Kidney (tissue), 14 donors: ENCODE data around the gene RNU6-8. TPM values are rescaled to one million over a fixed set of nuclear protein-coding genes. Genes with fewer than 3 reads are reported as not detected.

Experiments used
- DNase-seq, 5 donors: peaks; one replicate each; pipeline ENCODE4 v3.0.0-alpha.2; 2013 to 2020
- FAIRE-seq: peaks from 2 replicates; lab custom pipeline; 2012; peaks lifted over from hg19 to GRCh38; lab: Jason Lieb, UNC
- H3K27ac ChIP-seq, 2 donors: one replicate each; pipeline ENCODE4 v1.7.0; 2013; ENCODE audit warnings: low read depth in 2 of 2, low read length in 2 of 2, inconsistent platforms in 1 of 2
- H3K27me3 ChIP-seq: one replicate; pipeline ENCODE4 v1.7.1; 2013; ENCODE audit warnings: low read length, inconsistent platforms; ENCODE audit not compliant: control insufficient read depth, insufficient read depth
- H3K36me3 ChIP-seq, 3 donors: one replicate each; pipeline versions ENCODE4 v1.7.0 to v1.7.1; 2013; ENCODE audit warnings: low read length in 3 of 3, control low read depth in 1 of 3, inconsistent platforms in 1 of 3; ENCODE audit not compliant: insufficient read depth in 3 of 3, control insufficient read depth in 2 of 3
- H3K4me1 ChIP-seq, 3 donors: one replicate each; pipeline versions ENCODE4 v1.7.0 to v1.7.1; 2013; ENCODE audit warnings: low read length in 3 of 3, inconsistent platforms in 1 of 3, low read depth in 1 of 3; ENCODE audit not compliant: control insufficient read depth in 2 of 3, insufficient read depth in 2 of 3
- H3K4me3 ChIP-seq, 3 donors: one replicate each; pipeline versions ENCODE4 v1.7.0 to v1.8.1; 2013; ENCODE audit warnings: low read length in 3 of 3, control low read depth in 1 of 3, inconsistent platforms in 1 of 3
- H3K9ac ChIP-seq, 3 donors: one replicate each; pipeline versions ENCODE4 v1.7.0 to v1.7.1; 2013; ENCODE audit warnings: low read length in 3 of 3, control low read depth in 1 of 3, inconsistent platforms in 1 of 3
- H3K9me3 ChIP-seq, 3 donors: one replicate each; pipeline versions ENCODE4 v1.7.0 to v1.7.1; 2013; ENCODE audit warnings: low read length in 3 of 3, control low read depth in 1 of 3, inconsistent platforms in 1 of 3; ENCODE audit not compliant: control insufficient read depth in 2 of 3, insufficient read depth in 1 of 3
- CTCF ChIP-seq: IDR thresholded peaks from 3 replicates; pipeline ENCODE4 v1.5.1; 2012; ENCODE audit warnings: mild to moderate bottlenecking, moderate library complexity, borderline replicate concordance; ENCODE audit not compliant: insufficient read depth; ENCODE audit errors: extremely low read depth
- intact Hi-C: fragments of 100-400 bp; cut with DNase I; formaldehyde crosslinking; loops from one replicate; pipeline ENCODE4 v1.11.1; 2022
- polyA plus RNA-seq: library from polyadenylated mRNA; stranded (reverse); fragments of 350-450 nt; fragmentation: Illumina TruSeq; extraction: RNeasy Lipid Tissue Mini Kit (QIAGEN cat#74804); gene quantifications from one replicate; pipeline ENCODE4 v1.2.3, GENCODE V29; 2014; ENCODE audit warnings: low read depth, low replicate concordance; ENCODE audit not compliant: insufficient read depth
- total RNA-seq: library from RNA; stranded (reverse); fragmentation: NEBNext Ultra II Directional; extraction: Animal tissue kit (Norgen Biotek cat#: 25700); gene quantifications from one replicate; pipeline ENCODE4 v1.2.1, GENCODE V29; 2021
- donor health status: control.
- donor health status: control.
- donor health status: control.
- donor health status: control.
- donor health status: control.
- donor health status: DM: yes; HTN: yes; CAD: no.
- donor health status: Normal renal cell carcinoma (clear cell type).

RNU6-8 gene
- total and polyA plus RNA-seq, 2 donors from 2014 or later = not detected

GRCh38 chr14:32250681-32251080 is 47.6 kb upstream of the RNU6-8 start:
- FAIRE-seq (no peak), DNase-seq (no peak)
- H3K4me1 ChIP-seq = peaks cover 0 to 8% (median 0%) of the 10 kb centered on the region in 3 donors
- intact Hi-C loops = loop anchor here (10.0 kb wide), 1 partner anchor 316 kb away; no protein-coding TSS in a partner anchor
- H3K4me3 ChIP-seq = no peak overlapping the region
- no peak overlapping the region for H3K9ac ChIP-seq
- no peak for TF ChIP-seq CTCF
- H3K27me3 ChIP-seq = no peaks in the 10 kb centered on the region
- H3K27ac ChIP-seq = no peak overlapping the region
- H3K36me3 ChIP-seq = no peaks in the 10 kb centered on the region
- no peaks in the 10 kb centered on the region for H3K9me3 ChIP-seq

DNA sequence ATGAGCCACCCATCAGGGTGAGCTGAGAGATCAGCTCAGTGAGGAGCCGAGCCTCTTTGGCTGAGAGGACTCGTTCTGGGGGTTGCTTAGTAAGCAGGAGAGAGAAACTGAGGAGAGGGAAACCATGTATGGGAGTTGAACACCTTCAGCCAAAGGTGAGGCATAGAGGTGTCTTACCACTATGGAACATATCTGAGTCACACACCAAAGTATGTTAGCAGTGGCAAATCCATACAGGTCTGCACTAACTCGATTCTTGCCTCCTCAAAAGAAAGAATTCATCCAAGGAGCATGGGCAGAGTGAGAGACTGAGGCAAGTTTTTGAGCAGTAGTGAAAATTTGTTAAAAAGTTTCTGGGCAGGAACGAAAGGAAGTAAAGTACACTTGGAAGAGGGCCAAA is 46.7 kb upstream of the RNU6-8 start:
- Histone ChIP-seq H3K4me3 (no peak overlapping the region), H3K27me3 (no peaks in the 10 kb centered on the region), H3K36me3 (no peaks in the 10 kb centered on the region), H3K27ac (no peak overlapping the region), H3K9ac (no peak overlapping the region), H3K4me1 (peaks cover 0 to 4% (median 0%) of the 10 kb centered on the region in 3 donors), H3K9me3 (no peaks in the 10 kb centered on the region)
- FAIRE-seq (no peak), DNase-seq (no peak)
- intact Hi-C loops = loop anchor here (10.0 kb wide), 1 partner anchor 315 kb away; no protein-coding TSS in a partner anchor
- TF ChIP-seq CTCF = no peak

DNA sequence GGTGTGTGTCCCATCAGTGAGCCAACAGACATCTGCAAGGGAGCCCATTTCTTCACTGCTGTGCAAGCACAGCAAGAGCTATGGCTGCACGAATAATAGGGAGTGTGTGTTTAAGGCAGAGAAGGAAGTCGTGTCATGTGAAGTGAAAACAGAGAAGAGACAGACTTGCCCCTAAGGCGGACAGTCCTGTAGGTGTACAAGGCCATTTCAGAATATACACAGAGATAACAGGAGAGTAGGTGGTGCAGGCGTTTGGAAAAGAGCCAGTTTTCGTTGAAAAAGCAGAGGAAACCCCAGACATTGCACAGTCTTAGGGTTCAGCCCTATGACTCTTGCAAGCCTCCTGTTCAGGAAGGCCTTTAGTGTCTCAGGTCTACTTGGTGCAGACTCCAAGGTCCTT is 46.3 kb upstream of the RNU6-8 start:
- intact Hi-C loops = no loop called here
- Histone ChIP-seq H3K36me3 (no peaks in the 10 kb centered on the region), H3K4me3 (no peak overlapping the region), H3K9me3 (no peaks in the 10 kb centered on the region), H3K4me1 (peaks cover 0 to 4% (median 0%) of the 10 kb centered on the region in 3 donors), H3K9ac (no peak overlapping the region), H3K27me3 (no peaks in the 10 kb centered on the region), H3K27ac (no peak overlapping the region)
- FAIRE-seq (no peak), DNase-seq (no peak)
- TF ChIP-seq CTCF = no peak

DNA sequence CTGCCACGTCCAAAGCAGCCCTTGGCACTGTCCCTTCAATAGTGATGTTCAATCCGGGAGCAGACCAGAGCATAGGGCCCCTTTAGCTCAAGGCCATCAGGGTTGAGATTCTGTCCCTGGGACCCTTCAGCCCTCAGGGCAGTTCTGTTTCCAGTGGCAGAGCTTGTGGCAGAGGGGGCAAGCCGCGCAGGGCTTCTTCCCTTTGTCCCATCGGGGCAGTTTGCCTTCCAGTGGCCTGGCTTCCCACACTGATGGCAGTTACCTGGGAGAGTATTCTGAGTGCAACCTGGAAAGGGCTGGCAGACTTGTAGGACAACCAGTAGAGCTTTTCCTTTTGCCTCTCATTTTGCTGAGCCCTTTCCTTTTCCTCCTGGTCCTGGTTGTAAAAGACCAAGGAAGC is 43.7 kb upstream of the RNU6-8 start:
- no peak overlapping the region for H3K9ac ChIP-seq
- DNase-seq (no peak), FAIRE-seq (no peak)
- intact Hi-C loops = no loop called here
- no peaks in the 10 kb centered on the region for H3K9me3 ChIP-seq
- no peak for TF ChIP-seq CTCF
- H3K27ac ChIP-seq = no peak overlapping the region
- no peaks in the 10 kb centered on the region for H3K36me3 ChIP-seq
- no peak overlapping the region for H3K4me3 ChIP-seq
- peaks cover 0 to 1% (median 0%) of the 10 kb centered on the region in 3 donors for H3K4me1 ChIP-seq
- no peaks in the 10 kb centered on the region for H3K27me3 ChIP-seq
